Kidney epithelial cell (primary cell): ENCODE results near the gene XXYLT1. TPM values are rescaled to one million over a fixed set of nuclear protein-coding genes. Genes with fewer than 3 reads are reported as not detected.
"Not testable (repeated sequence)": the region's sequence is repeated elsewhere in the genome, so short reads cannot be mapped to it uniquely, and the experiment has no call there.

Experiments
- DNase-seq: peaks from one replicate; pipeline ENCODE4 v3.0.0-alpha.2; 2010; ENCODE audit warnings: low read depth
- H3K27me3 ChIP-seq: 2 replicates; pipeline ENCODE4 v1.6.0; 2011; ENCODE audit warnings: low read length; ENCODE audit not compliant: control insufficient read depth, insufficient read depth
- H3K36me3 ChIP-seq: 2 replicates; pipeline ENCODE4 v1.5.1; 2011; ENCODE audit warnings: low read length; ENCODE audit not compliant: control insufficient read depth, insufficient read depth
- H3K4me3 ChIP-seq: 2 replicates; pipeline ENCODE4 v1.5.1; 2011; ENCODE audit warnings: low read depth, mild to moderate bottlenecking, control low read depth, low read length
- total RNA-seq: library from RNA; depleted of rRNA; stranded (reverse); fragments of >200 nt; gene quantifications from 2 replicates; pipeline ENCODE4 v1.2.3, GENCODE V29; 2015
- TF ChIP-seq, protein P1 (sequence below): IDR thresholded peaks from 2 replicates; pipeline ENCODE4 v1.5.1; 2011; ENCODE audit warnings: mild to moderate bottlenecking, moderate library complexity, low read length, control low read depth, inconsistent platforms; ENCODE audit not compliant: insufficient read depth, poor library complexity, severe bottlenecking

Gene XXYLT1
- total RNA-seq, 1 donor from 2014 or later: 18.7 TPM

DNA sequence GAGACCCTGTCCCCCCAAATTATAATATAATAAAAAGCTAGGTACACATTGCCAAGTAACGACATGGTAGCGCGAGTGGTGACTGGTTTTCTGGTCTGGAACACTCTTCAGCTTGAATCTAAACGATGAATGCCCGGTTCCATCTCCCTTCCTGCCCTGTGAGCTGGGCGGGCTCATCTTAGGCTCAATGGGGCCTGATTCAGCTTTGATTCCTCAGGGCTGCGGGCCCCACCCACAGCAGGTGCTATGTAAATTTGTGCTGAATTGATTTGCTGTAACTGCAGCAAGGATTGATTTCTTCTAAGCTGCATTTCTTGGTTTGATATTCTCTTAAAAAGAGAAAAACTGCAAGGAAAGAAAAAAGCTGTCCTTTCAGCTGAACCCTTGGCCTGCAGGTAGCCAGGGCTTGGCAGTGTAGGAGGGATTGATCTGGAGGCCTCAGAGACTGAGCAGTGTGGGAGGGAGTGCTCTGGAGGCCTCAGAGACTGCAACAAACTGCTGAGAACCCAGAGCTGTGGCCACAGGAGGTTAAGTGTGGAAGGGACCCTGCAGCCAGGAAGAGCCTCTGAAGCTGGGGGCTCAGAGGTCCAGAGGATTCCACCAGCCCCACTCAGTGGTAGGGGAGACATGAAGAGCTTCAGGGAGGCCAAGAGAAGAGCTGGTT is 231.6 kb downstream of the XXYLT1 start:
- H3K27me3 ChIP-seq: peaks cover 10% of the 10 kb centered on the region
- no peak overlapping the region for H3K4me3 ChIP-seq
- no peak for DNase-seq
- TF ChIP-seq, protein P1, sequence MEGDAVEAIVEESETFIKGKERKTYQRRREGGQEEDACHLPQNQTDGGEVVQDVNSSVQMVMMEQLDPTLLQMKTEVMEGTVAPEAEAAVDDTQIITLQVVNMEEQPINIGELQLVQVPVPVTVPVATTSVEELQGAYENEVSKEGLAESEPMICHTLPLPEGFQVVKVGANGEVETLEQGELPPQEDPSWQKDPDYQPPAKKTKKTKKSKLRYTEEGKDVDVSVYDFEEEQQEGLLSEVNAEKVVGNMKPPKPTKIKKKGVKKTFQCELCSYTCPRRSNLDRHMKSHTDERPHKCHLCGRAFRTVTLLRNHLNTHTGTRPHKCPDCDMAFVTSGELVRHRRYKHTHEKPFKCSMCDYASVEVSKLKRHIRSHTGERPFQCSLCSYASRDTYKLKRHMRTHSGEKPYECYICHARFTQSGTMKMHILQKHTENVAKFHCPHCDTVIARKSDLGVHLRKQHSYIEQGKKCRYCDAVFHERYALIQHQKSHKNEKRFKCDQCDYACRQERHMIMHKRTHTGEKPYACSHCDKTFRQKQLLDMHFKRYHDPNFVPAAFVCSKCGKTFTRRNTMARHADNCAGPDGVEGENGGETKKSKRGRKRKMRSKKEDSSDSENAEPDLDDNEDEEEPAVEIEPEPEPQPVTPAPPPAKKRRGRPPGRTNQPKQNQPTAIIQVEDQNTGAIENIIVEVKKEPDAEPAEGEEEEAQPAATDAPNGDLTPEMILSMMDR: no peak
- no peaks in the 10 kb centered on the region for H3K36me3 ChIP-seq

DNA sequence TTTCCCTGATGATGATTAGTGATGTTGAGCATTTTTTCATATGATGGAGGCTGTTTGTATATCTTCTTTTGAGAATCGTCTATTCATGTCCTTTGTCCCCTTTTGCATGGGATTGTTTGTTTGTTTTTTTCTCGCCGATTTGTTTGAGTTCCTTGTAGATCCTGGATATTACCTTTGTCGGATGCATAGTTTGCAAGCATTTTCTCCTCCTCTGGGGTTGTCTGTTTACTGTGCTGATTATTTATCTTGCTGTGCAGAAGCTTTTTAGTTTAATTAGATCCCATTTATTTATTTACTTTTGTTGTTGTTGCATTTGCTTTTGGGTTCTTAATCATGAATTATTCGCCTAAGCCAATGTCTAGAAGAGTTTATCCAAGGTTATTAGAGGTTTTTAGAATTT is 232.8 kb downstream of the XXYLT1 start:
- TF ChIP-seq, protein P1: no peak
- no peak for DNase-seq
- Histone ChIP-seq H3K4me3 (no peak overlapping the region), H3K27me3 (peaks cover 7% of the 10 kb centered on the region), H3K36me3 (no peaks in the 10 kb centered on the region)

DNA sequence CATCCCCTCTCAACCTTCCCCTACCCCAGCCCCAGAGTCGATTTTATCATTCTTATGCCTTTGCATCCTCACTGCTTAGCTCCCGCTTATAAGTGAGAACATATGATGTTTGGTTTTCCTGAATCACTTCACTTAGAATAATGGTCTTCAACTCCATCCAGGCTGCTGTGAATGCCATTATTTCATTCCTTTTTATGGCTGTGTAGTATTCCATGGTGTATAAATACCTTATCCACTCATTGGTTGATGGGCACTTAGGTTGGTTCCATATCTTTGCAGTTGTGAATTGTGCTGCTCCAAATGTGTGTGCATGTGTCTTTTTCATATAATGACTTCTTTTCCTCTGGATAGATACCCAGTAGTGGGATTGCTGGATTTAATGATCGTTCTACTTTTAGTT is 233.4 kb downstream of the XXYLT1 start:
- H3K27me3 ChIP-seq, H3K4me3 ChIP-seq, H3K36me3 ChIP-seq, DNase-seq: not testable (repeated sequence)

DNA sequence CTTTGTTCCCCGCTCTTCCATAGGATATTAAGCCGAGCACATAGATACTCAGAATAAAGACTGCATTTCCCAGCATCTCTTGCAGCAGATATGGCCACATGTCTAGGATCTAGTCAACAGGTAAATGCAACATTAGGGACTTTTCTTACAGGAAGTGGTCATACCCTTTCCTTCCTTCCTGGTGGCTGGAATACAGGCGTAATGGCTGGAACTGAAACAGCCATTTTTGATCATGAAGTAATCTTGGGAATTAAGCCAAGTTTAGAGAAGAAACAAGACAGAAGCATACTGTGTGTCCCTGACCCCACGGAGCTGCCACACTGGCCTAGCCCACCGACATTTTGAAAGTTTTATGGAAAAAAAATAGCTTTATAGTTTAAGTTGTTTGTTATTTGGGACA is 234.0 kb downstream of the XXYLT1 start:
- peaks cover 7% of the 10 kb centered on the region for H3K27me3 ChIP-seq
- TF ChIP-seq, protein P1: no peak
- H3K4me3 ChIP-seq: no peak overlapping the region
- no peaks in the 10 kb centered on the region for H3K36me3 ChIP-seq
- no peak for DNase-seq

DNA sequence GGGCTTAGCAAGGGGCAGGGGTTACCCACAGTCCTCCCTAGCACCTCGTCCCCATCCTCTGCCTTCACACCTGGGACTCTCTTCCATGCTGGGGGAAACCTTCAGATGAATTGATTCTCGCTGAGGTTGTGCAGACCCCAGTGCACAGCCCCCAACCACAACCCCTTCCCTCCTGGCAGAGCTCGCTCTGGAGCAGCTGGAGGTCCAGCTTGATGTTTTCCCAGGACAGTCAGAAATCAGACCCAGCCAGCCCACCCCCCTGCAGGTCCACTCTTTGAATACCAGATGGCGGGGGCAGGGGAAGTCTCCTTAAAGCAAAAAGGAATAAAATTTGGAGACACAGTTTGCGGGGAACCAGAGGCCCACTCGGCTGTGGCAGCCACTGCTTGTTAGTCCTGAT is 234.4 kb downstream of the XXYLT1 start:
- DNase-seq: no peak
- Histone ChIP-seq H3K36me3 (no peaks in the 10 kb centered on the region), H3K27me3 (peaks cover 7% of the 10 kb centered on the region), H3K4me3 (no peak overlapping the region)
- TF ChIP-seq, protein P1: no peak

DNA sequence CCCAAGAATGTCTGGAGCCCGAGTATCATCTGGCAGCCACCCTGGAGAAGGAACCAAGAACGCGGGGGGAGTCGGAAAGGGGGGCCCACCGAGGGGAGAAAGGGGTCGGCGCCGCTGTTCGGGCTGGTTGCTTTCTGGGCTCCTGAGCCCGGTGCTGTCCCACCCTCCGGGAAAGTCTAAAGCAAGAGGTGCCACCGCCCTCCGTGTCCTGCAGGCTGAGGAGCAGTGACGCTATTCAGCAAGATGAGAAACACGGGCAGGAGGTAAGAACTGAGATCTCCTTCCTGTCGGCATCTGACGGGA is 234.8 kb downstream of the XXYLT1 start:
- TF ChIP-seq, protein P1: no peak
- no peak overlapping the region for H3K4me3 ChIP-seq
- no peaks in the 10 kb centered on the region for H3K36me3 ChIP-seq
- H3K27me3 ChIP-seq: peaks cover 7% of the 10 kb centered on the region
- no peak for DNase-seq
